Measurements from ENCODE around the gene BSCL2. TPM values are rescaled to one million over a fixed set of nuclear protein-coding genes. Genes with fewer than 3 reads are reported as not detected.

The BSCL2 gene
- total and polyA plus RNA-seq, 2 of the 13 experiments (the other 11 are each of a cell fraction or from before 2014, with no cell fraction given) = 19.5 to 21.1 TPM

DNA sequence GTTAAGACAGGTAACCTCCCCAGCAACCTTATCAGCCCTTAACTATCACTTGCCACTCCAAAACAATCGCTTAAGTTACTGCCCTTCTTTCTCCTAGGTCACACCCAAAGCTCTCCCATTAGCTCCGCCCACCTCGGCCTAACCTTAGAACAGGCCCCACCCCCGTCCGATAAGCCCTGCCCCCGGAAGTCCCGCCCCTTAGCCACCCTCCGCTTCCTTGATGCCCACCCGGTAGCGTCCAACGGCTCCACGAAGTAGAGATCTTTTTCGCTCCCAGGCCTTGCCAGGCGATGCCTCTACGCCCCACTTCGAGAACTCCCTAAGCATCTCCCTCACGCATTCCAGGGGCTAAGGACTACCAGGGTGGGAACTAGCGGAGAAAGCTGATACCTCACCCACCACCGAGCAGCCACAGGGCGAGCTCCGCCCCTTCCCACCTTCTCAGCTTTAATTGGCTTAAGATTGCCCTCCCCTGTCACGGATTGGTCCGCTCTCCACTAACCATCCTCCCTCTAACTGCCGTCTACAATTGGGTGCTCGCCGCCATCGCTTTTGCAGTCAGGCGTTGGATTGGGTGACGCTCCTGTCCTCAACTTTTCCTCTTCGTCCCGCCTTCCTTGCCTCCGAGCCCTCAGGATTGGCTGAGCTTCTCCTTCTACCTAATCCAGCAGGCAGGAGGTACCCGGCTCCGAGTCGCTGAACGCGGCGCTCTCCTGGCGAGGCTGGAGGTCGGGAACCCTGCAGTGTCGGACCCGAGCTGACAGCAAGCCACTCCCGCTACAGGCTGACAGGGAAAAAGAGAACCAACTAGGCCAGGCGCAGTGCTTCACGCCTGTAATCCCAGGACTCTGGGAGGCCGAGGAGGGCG is 46.7 kb upstream of the BSCL2 start, which contains the start of gene ZBTB3 (continued):
- TF ChIP-seq, protein P1, sequence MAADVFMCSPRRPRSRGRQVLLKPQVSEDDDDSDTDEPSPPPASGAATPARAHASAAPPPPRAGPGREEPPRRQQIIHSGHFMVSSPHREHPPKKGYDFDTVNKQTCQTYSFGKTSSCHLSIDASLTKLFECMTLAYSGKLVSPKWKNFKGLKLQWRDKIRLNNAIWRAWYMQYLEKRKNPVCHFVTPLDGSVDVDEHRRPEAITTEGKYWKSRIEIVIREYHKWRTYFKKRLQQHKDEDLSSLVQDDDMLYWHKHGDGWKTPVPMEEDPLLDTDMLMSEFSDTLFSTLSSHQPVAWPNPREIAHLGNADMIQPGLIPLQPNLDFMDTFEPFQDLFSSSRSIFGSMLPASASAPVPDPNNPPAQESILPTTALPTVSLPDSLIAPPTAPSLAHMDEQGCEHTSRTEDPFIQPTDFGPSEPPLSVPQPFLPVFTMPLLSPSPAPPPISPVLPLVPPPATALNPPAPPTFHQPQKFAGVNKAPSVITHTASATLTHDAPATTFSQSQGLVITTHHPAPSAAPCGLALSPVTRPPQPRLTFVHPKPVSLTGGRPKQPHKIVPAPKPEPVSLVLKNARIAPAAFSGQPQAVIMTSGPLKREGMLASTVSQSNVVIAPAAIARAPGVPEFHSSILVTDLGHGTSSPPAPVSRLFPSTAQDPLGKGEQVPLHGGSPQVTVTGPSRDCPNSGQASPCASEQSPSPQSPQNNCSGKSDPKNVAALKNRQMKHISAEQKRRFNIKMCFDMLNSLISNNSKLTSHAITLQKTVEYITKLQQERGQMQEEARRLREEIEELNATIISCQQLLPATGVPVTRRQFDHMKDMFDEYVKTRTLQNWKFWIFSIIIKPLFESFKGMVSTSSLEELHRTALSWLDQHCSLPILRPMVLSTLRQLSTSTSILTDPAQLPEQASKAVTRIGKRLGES (CRISPR knock-in tag; IDR thresholded peaks at IDR 0.05; ENCODE audit: borderline replicate concordance) = no peak
- TF ChIP-seq, protein P2, sequence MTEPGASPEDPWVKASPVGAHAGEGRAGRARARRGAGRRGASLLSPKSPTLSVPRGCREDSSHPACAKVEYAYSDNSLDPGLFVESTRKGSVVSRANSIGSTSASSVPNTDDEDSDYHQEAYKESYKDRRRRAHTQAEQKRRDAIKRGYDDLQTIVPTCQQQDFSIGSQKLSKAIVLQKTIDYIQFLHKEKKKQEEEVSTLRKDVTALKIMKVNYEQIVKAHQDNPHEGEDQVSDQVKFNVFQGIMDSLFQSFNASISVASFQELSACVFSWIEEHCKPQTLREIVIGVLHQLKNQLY (CRISPR knock-in tag; IDR thresholded peaks at IDR 0.05) = no peak
- peak; percentile 64 for TF ChIP-seq XRCC5 (optimal IDR thresholded peaks at IDR 0.05; ENCODE audit: low read length)
- no peak for TF ChIP-seq RFX1 (IDR thresholded peaks at IDR 0.05)
- peak; percentile 34; the same call in 1 of the 2 replicates for TF ChIP-seq KDM2A (CRISPR knock-in tag; IDR thresholded peaks at IDR 0.05; ENCODE audit: borderline replicate concordance, low read depth)
- TF ChIP-seq TBX3 (IDR thresholded peaks at IDR 0.05; ENCODE audit: borderline replicate concordance) = peak; percentile 31; the same call in 1 of the 2 replicates
- TF ChIP-seq ZNF501 (CRISPR knock-in tag; IDR thresholded peaks at IDR 0.05) = peak; percentile 74
- TF ChIP-seq ZNF883 (CRISPR knock-in tag; IDR thresholded peaks at IDR 0.05; ENCODE audit: not compliant biosample characterization) = peak; percentile 53
- TF ChIP-seq KMT2A (CRISPR knock-in tag; IDR thresholded peaks at IDR 0.05) = peak; percentile 65; the same call in 1 of the 2 replicates
- TF ChIP-seq, protein P3, sequence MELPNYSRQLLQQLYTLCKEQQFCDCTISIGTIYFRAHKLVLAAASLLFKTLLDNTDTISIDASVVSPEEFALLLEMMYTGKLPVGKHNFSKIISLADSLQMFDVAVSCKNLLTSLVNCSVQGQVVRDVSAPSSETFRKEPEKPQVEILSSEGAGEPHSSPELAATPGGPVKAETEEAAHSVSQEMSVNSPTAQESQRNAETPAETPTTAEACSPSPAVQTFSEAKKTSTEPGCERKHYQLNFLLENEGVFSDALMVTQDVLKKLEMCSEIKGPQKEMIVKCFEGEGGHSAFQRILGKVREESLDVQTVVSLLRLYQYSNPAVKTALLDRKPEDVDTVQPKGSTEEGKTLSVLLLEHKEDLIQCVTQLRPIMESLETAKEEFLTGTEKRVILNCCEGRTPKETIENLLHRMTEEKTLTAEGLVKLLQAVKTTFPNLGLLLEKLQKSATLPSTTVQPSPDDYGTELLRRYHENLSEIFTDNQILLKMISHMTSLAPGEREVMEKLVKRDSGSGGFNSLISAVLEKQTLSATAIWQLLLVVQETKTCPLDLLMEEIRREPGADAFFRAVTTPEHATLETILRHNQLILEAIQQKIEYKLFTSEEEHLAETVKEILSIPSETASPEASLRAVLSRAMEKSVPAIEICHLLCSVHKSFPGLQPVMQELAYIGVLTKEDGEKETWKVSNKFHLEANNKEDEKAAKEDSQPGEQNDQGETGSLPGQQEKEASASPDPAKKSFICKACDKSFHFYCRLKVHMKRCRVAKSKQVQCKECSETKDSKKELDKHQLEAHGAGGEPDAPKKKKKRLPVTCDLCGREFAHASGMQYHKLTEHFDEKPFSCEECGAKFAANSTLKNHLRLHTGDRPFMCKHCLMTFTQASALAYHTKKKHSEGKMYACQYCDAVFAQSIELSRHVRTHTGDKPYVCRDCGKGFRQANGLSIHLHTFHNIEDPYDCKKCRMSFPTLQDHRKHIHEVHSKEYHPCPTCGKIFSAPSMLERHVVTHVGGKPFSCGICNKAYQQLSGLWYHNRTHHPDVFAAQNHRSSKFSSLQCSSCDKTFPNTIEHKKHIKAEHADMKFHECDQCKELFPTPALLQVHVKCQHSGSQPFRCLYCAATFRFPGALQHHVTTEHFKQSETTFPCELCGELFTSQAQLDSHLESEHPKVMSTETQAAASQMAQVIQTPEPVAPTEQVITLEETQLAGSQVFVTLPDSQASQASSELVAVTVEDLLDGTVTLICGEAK (IDR thresholded peaks at IDR 0.05) = peak; percentile 33; the same call in 1 of the 2 replicates
- TF ChIP-seq, protein P3 (CRISPR knock-in tag; IDR thresholded peaks at IDR 0.05) = no peak
- TF ChIP-seq, protein P4, sequence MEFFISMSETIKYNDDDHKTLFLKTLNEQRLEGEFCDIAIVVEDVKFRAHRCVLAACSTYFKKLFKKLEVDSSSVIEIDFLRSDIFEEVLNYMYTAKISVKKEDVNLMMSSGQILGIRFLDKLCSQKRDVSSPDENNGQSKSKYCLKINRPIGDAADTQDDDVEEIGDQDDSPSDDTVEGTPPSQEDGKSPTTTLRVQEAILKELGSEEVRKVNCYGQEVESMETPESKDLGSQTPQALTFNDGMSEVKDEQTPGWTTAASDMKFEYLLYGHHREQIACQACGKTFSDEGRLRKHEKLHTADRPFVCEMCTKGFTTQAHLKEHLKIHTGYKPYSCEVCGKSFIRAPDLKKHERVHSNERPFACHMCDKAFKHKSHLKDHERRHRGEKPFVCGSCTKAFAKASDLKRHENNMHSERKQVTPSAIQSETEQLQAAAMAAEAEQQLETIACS (CRISPR knock-in tag; IDR thresholded peaks at IDR 0.05) = no peak
- peak; percentile 49 for TF ChIP-seq ZSCAN31 (CRISPR knock-in tag; IDR thresholded peaks at IDR 0.05; ENCODE audit: low read depth)
- TF ChIP-seq, protein P5, sequence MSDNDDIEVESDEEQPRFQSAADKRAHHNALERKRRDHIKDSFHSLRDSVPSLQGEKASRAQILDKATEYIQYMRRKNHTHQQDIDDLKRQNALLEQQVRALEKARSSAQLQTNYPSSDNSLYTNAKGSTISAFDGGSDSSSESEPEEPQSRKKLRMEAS (IDR thresholded peaks at IDR 0.05) = peak; percentile 74
- no peak for TF ChIP-seq CAMTA2 (CRISPR knock-in tag; IDR thresholded peaks at IDR 0.05; ENCODE audit: borderline replicate concordance)

Measured in HepG2 (cell line).